GM21447 (cell line): ENCODE measurements around the gene TMEM114.
"Not testable (repeated sequence)": the region's sequence is repeated elsewhere in the genome, so short reads cannot be mapped to it uniquely, and the experiment has no call there.

Experiments
- ATAC-seq: cut with Tn5 transposase; IDR thresholded peaks from one replicate; pipeline ENCODE4 v1.9.1; 2021; ENCODE audit not compliant: unreplicated experiment

Gene TMEM114

GRCh38 chr16:8576141-8577004, 13.9 kb downstream of the TMEM114 start:
- ATAC-seq = no peak

GRCh38 chr16:8575399-8575798, 14.9 kb downstream of the TMEM114 start:
- no peak for ATAC-seq

DNA sequence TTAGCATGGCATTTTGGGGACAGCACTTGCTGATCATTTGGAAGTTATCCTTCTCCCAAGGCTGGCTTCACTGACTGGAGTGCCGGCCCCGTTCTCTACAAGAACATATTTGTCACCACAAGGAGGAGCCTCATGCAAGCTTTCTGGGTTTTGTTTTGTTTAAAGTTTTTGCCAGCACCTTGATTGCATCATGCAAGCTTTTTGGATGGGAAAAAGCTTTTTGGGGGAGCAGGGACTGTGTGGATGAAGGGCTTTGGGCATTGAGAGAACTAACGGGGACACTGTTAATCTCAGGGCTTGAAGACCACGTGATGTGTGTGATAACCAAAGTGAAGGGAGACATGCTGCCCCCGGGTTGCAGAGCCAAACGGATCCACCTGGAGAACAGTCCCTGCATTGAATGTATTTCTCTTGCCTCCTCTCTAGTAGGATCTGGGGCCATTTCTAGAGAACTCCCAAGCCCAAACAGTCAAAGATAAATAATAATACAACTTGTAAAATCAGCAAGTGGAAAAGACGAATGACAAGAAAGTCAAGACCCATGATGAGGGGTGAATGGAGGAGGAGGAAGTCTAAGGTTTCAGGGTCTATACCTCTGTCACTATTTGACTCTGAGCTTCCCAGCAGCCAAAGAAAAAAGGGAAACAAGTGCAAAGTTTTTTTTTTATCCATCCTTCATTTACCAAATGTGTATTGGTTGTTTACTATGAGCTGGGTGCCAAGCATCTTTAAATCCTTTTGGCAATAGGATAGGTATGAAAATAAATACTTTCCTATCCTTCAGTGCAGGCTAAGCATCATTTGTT, 17.2 kb downstream of the TMEM114 start:
- no peak for ATAC-seq

DNA sequence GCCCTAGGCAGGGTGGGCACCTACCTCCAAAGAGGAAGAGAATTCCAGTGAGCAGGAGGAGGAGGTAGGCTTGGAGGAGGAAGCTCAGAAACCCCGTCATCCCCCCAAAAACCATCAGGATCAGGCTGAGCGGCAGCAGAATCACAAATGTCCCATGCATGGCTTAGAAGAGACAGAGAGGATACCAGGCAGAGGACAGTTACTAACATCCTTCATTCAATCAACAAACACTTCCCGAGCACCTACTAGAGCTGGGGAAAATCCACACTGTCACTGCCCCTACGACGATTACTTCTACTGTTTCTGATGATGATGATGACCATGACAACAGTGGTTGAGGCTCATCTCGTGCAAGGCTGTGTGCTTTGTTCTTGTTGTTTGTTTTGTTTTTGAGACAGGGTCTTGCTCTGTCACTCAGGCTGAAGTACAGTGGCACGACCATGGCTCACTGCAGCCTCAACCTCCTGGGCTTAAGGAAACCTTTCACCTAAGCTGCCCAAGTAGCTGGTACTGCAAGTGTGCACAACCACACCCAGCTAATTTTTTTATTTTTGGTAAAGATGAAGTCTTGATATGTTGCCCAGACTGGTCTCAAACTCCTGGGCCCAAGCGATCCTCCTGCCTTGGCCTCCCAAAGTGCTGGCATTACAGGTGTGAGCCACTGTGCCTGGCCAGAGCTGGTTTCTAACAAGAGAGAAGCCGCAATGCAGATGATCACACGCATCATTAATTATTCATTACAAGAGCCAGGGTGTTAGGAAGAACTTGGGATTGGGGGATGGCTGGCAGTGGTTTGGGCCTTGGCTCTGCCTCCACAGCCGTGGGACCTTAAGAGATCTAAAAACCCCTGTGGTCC, 18.0 kb downstream of the TMEM114 start:
- ATAC-seq = no peak

GRCh38 chr16:8571061-8571596, 19.2 kb downstream of the TMEM114 start:
- no peak for ATAC-seq

- not testable (repeated sequence) for ATAC-seq
These were observed 19.9 kb downstream of the TMEM114 start for GRCh38 chr16:8570393-8570792.

GRCh38 chr16:8569650-8570346, 20.5 kb downstream of the TMEM114 start:
- no peak for ATAC-seq

GRCh38 chr16:8568231-8568617, 22.1 kb downstream of the TMEM114 start:
- ATAC-seq = no peak

DNA sequence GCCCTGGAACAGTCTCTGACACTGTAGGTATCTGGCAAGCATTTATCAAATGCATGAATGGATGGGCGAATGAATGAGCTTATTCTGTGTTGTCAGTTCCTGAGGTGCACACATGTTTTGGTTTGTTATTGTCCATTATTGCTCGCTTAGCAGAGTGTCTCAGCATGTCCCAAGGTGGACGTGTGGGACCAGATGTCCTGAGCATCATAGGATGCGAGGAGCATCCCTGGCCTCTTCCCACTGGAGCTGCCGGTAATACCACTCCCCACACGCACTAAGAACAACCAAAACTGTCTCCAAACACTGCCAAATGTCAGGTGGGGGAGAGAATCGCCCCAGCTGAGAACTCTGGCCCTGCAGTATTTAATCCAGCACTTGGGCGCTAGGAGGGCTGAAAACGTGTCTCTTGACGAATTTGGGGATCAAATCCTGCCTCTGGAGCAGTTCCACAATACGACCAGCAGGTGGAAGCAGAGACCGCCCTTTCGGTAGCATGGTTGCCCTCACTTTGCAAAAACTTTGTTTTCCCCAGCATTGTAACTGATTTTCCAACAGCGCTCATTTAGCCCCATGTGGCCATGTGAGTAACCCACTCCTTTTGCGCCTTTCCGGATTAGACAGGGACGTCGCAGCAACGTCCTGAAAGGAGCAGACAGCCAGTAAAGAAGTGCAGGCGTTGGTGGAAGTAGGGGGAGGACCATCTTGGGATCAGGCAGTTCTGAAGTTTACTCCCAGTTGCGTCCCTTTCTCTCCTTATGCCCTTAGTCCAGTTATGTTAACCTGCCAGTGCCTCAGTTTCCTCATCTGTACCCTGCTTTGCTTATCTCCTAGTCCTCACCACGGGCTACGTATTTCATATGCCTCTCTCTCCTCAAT, 22.7 kb downstream of the TMEM114 start:
- ATAC-seq = peak; percentile 79

GRCh38 chr16:8565498-8565897, 24.8 kb downstream of the TMEM114 start:
- ATAC-seq = no peak

DNA sequence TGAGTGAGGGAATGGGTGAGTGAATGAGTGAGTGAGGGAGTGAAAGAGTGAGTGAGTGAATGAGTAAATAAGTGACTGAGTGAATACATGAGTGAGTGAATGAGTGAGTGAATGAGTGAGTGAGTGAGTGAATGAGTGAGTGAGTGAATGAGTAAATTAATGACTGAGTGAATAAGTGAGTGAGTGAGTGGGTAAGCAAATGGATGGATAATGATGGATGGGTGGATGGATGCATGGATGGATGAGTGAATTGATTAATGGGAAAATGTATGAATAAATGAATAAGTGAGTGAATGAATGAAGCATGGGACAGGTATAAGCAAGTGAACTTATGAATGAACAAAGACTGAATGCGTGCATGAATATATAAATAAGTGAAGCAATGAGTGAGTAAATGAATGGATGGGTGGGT, 25.4 kb downstream of the TMEM114 start:
- ATAC-seq = no peak

DNA sequence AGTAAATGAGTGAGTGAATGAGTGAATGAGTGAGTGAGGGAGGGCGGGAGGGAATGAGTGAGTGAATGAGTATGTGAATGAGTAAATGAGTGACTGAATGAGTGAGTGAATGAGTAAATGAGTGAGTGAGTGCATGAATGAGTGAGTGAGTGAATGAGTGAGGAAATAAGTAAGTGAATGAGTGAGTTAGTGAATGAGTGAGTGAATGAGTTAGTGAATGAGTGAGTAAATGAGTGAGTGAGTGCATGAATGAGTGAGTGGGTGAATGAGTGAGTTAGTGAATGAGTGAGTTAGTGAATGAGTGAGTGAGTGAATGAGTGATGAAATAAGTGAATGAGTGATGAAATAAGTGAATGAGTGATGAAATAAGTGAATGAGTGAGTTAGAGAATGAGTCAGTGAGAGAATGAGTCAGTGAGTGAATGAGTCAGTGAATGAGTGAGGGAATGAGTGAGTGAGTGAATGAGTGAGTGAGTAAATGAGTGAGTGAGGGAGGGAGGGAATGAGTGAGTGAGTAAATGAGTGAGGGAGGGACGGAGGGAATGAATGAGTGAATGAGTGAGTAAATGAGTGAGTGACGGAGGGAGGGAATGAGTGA, 26.3 kb downstream of the TMEM114 start:
- not testable (repeated sequence) for ATAC-seq

GRCh38 chr16:8561496-8561895, 28.8 kb downstream of the TMEM114 start:
- no peak for ATAC-seq

DNA sequence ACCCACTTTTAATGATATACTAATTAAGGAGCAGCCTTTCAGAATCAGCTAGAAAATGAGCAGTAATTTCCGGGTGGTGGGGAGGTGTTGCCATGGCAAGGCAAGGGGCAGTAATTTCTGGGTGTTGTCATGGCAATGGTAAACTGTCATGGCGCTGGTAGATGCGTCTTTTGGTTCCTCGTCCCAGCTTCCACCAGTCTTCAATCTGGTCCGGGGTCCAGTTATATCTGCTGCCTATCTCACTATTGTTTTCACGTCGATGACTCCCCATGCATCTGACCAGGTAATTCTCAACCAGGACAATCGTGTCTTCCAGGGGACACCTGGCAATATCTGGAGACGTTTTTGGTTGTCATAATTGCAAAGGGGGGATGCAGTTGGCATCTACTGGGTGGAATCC, 34.9 kb downstream of the TMEM114 start:
- ATAC-seq = no peak

- no peak for ATAC-seq
These were observed 35.4 kb downstream of the TMEM114 start for GRCh38 chr16:8554881-8555280.

- no peak for ATAC-seq
These were observed 36.3 kb downstream of the TMEM114 start for GRCh38 chr16:8554022-8554421.

DNA sequence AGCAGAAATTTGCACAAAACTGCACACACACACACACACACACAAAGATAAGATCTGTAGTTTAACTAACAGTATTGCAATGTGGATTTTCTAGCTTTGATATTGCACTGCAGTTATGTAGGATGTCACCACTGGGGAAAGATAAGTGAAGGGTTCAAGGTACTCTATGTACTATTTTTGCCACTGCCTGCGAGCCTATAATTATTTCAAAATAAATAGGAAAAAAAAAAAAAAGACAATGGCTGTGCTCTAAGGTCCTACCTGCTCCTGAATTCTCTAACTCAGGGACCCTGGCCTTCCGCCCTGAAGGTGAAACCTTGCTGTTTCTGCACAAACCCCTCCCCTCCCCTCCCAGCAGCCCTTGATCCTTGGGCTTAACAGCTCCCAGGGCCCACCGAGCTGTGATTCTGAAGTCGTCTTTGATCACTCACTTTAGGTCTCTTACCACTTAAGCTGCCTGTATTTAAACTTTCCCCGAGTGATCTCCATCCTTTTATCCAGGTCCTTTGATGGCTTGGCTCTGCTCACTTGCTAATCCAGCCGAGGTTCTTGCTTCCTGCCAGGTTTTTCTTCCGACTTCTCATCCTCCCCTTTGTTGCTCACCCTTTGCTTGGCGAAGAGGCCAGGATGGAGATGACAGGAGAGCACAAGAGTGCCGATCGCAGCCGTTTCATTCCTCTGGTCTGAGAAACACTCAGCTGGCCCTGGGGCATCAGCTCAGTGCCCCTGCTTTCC, 37.7 kb downstream of the TMEM114 start:
- ATAC-seq = no peak
